Measurements from ENCODE around the gene CCDC3. TPM values are rescaled to one million over a fixed set of nuclear protein-coding genes. Genes with fewer than 3 reads are reported as not detected.
"Not testable (repeated sequence)": the region's sequence is repeated elsewhere in the genome, so short reads cannot be mapped to it uniquely, and the experiment has no call there.

The CCDC3 gene
- total RNA-seq, 1 donor from 2014 or later = 6.4 TPM

- intact Hi-C loops (cut with DNase I) = no loop called here
- DNase-seq (ENCODE audit: low spot score) = no peak
Observed at GRCh38 chr10:13003004-13003403, 1.5 kb upstream of the CCDC3 start.

GRCh38 chr10:13001887-13002212 lies 337 bp upstream of the CCDC3 start:
- intact Hi-C loops (cut with DNase I) = no loop called here
- DNase-seq (ENCODE audit: low spot score) = no peak

GRCh38 chr10:13000431-13000830 lies 1.1 kb downstream of the CCDC3 start:
- DNase-seq (ENCODE audit: low spot score) = no peak
- intact Hi-C loops (cut with DNase I) = no loop called here

GRCh38 chr10:12999849-13000248 lies 1.7 kb downstream of the CCDC3 start:
- no peak for DNase-seq (ENCODE audit: low spot score)
- intact Hi-C loops (cut with DNase I) = no loop called here

GRCh38 chr10:12995425-12995861 lies 6.1 kb downstream of the CCDC3 start:
- intact Hi-C loops (cut with DNase I) = no loop called here
- no peak for DNase-seq (ENCODE audit: low spot score)

GRCh38 chr10:12993595-12993994 lies 7.9 kb downstream of the CCDC3 start:
- DNase-seq (ENCODE audit: low spot score) = no peak
- intact Hi-C loops (cut with DNase I) = no loop called here

- intact Hi-C loops (cut with DNase I) = no loop called here
- no peak for DNase-seq (ENCODE audit: low spot score)
Observed at GRCh38 chr10:12985347-12985746, 16.2 kb downstream of the CCDC3 start.

GRCh38 chr10:12984165-12984747 lies 17.3 kb downstream of the CCDC3 start:
- DNase-seq (ENCODE audit: low spot score) = no peak
- intact Hi-C loops (cut with DNase I) = no loop called here

- intact Hi-C loops (cut with DNase I); DNase-seq (ENCODE audit: low spot score): not testable (repeated sequence)
Observed at GRCh38 chr10:12983568-12983967, 17.9 kb downstream of the CCDC3 start.

- DNase-seq (ENCODE audit: low spot score) = no peak
- intact Hi-C loops (cut with DNase I) = no loop called here
Observed at GRCh38 chr10:12981570-12981969, 19.9 kb downstream of the CCDC3 start.

GRCh38 chr10:12980713-12981306 lies 20.7 kb downstream of the CCDC3 start:
- no peak for DNase-seq (ENCODE audit: low spot score)
- intact Hi-C loops (cut with DNase I) = no loop called here

GRCh38 chr10:12980102-12980661 lies 21.3 kb downstream of the CCDC3 start:
- intact Hi-C loops (cut with DNase I) = no loop called here
- DNase-seq (ENCODE audit: low spot score) = no peak

GRCh38 chr10:12978891-12979290 lies 22.6 kb downstream of the CCDC3 start:
- intact Hi-C loops (cut with DNase I) = no loop called here
- no peak for DNase-seq (ENCODE audit: low spot score)

- intact Hi-C loops (cut with DNase I) = no loop called here
- no peak for DNase-seq (ENCODE audit: low spot score)
Observed at GRCh38 chr10:12975906-12976305, 25.6 kb downstream of the CCDC3 start.

GRCh38 chr10:12975266-12975665 lies 26.2 kb downstream of the CCDC3 start:
- DNase-seq (ENCODE audit: low spot score) = no peak

GRCh38 chr10:12974491-12975199 lies 26.9 kb downstream of the CCDC3 start:
- intact Hi-C loops (cut with DNase I) = no loop called here
- no peak for DNase-seq (ENCODE audit: low spot score)

More at GRCh38 chr10:12975266-12975665, 26.2 kb downstream of the CCDC3 start:
- intact Hi-C loops (cut with DNase I) = no loop called here

GRCh38 chr10:12974078-12974477 lies 27.4 kb downstream of the CCDC3 start:
- intact Hi-C loops (cut with DNase I) = no loop called here

GRCh38 chr10:12973149-12973718 lies 28.3 kb downstream of the CCDC3 start:
- intact Hi-C loops (cut with DNase I) = no loop called here
- DNase-seq (ENCODE audit: low spot score) = no peak

More at GRCh38 chr10:12974078-12974477, 27.4 kb downstream of the CCDC3 start:
- no peak for DNase-seq (ENCODE audit: low spot score)

- no peak for DNase-seq (ENCODE audit: low spot score)
- intact Hi-C loops (cut with DNase I) = no loop called here
Observed at GRCh38 chr10:12972146-12972545, 29.4 kb downstream of the CCDC3 start.

GRCh38 chr10:12971001-12971788 lies 30.3 kb downstream of the CCDC3 start:
- intact Hi-C loops (cut with DNase I) = no loop called here
- no peak for DNase-seq (ENCODE audit: low spot score)
